ENCODE data around the gene ITGA5.

DNA sequence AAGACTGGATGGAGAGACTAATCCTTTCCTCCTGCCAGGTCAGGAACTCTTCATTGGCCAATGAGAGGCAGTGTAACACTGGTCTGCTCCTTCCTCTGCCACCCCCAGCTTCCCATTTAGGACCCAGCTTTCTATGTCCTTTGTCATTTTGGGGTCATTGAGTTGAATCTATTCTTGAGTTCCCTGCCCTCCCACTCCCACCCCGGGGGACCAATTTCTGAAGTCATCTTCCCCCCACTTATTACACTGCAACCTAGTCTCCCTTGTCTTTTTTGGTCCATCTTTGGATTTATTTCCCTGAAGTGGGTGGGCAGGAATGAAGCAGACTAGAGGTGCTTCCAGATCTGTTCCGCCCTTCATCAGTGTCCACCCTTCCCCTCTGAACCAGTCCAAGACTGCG is 7.6 kb upstream of the ITGA5 start:
- TF ChIP-seq, protein P1, sequence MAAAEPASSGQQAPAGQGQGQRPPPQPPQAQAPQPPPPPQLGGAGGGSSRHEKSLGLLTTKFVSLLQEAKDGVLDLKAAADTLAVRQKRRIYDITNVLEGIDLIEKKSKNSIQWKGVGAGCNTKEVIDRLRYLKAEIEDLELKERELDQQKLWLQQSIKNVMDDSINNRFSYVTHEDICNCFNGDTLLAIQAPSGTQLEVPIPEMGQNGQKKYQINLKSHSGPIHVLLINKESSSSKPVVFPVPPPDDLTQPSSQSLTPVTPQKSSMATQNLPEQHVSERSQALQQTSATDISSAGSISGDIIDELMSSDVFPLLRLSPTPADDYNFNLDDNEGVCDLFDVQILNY (CRISPR knock-in tag; conservative IDR thresholded peaks at IDR 0.05), result no peak
- TF ChIP-seq BRCA1 (CRISPR knock-in tag; IDR thresholded peaks at IDR 0.05), result no peak
- TF ChIP-seq SAP130 (CRISPR knock-in tag; IDR thresholded peaks at IDR 0.05; ENCODE audit: low read depth), result no peak
- no peak for TF ChIP-seq DMAP1 (CRISPR knock-in tag; IDR thresholded peaks at IDR 0.05)
- no peak for TF ChIP-seq KLF6 (CRISPR knock-in tag; IDR thresholded peaks at IDR 0.05)
- no peak for TF ChIP-seq NFIB (CRISPR knock-in tag; IDR thresholded peaks at IDR 0.05; ENCODE audit: borderline replicate concordance)
- no peak for TF ChIP-seq NFATC3 (CRISPR knock-in tag; IDR thresholded peaks at IDR 0.05)
- no peak for TF ChIP-seq ZNF788 (CRISPR knock-in tag; IDR thresholded peaks at IDR 0.05; ENCODE audit: borderline replicate concordance)
